ENCODE data around the gene FYN.

DNA sequence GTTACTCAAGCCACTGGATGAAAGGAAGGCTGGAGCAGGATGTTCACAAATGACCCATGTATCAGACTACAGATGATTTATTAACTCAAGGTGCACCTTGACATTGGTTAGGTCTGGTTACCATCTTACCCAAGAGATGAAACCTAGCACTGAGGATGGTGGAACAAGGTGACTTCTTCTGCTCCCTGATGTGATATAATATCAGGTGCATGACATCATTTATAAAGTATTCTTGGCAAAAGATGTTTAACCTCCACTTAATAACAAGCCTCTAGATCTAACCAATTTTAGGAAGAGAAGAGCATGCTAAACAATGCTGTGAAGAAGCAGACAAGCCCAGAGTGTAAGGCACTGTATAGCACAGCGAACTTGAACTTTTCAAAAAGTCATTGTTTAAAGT is 100.9 kb downstream of the FYN start:
- TF ChIP-seq, protein P1, sequence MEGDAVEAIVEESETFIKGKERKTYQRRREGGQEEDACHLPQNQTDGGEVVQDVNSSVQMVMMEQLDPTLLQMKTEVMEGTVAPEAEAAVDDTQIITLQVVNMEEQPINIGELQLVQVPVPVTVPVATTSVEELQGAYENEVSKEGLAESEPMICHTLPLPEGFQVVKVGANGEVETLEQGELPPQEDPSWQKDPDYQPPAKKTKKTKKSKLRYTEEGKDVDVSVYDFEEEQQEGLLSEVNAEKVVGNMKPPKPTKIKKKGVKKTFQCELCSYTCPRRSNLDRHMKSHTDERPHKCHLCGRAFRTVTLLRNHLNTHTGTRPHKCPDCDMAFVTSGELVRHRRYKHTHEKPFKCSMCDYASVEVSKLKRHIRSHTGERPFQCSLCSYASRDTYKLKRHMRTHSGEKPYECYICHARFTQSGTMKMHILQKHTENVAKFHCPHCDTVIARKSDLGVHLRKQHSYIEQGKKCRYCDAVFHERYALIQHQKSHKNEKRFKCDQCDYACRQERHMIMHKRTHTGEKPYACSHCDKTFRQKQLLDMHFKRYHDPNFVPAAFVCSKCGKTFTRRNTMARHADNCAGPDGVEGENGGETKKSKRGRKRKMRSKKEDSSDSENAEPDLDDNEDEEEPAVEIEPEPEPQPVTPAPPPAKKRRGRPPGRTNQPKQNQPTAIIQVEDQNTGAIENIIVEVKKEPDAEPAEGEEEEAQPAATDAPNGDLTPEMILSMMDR (IDR thresholded peaks at IDR 0.05): no peak
- TF ChIP-seq POLR2A (IDR thresholded peaks at IDR 0.05): no peak
- TF ChIP-seq POLR2AphosphoS5 (IDR thresholded peaks at IDR 0.05; ENCODE audit: insufficient read depth in 1 of 2, low read depth in 1 of 2): no peak

Data from vagina (tissue), 2 donors.